Stimulated activated CD8-positive, alpha-beta memory T cell treated with anti-CD3 and anti-CD28 coated beads, Interleukin-4, amount 100 ng/mL, for 24 hours (primary cell): ENCODE data around the gene PLXNB2.

ENCODE experiments used
- DNase-seq: peaks from one replicate; pipeline ENCODE4 v3.0.0-alpha.2; 2020; ENCODE audit warnings: low read depth

PLXNB2 gene

GRCh38 chr22:50297510-50298265 lies 9.8 kb downstream of the PLXNB2 start:
- no peak for DNase-seq

GRCh38 chr22:50296658-50297490 lies 10.6 kb downstream of the PLXNB2 start:
- DNase-seq: no peak

GRCh38 chr22:50294319-50294656 lies 13.2 kb downstream of the PLXNB2 start:
- DNase-seq: no peak

GRCh38 chr22:50293441-50294318 lies 13.8 kb downstream of the PLXNB2 start:
- no peak for DNase-seq

GRCh38 chr22:50292643-50293440 lies 14.6 kb downstream of the PLXNB2 start:
- DNase-seq: no peak

- no peak for DNase-seq
These were observed 17.4 kb downstream of the PLXNB2 start for GRCh38 chr22:50289942-50290630.

- DNase-seq: no peak
These were observed 18.1 kb downstream of the PLXNB2 start for GRCh38 chr22:50289151-50289941.

- no peak for DNase-seq
These were observed 19.7 kb downstream of the PLXNB2 start for GRCh38 chr22:50287731-50288130.

- DNase-seq: no peak
These were observed 20.6 kb downstream of the PLXNB2 start for GRCh38 chr22:50286701-50287318.

GRCh38 chr22:50286275-50286674 lies 21.2 kb downstream of the PLXNB2 start:
- no peak for DNase-seq

GRCh38 chr22:50285568-50286229 lies 21.7 kb downstream of the PLXNB2 start:
- DNase-seq: no peak

- DNase-seq: no peak
These were observed 23.0 kb downstream of the PLXNB2 start for GRCh38 chr22:50284479-50284878.

GRCh38 chr22:50283821-50284220 lies 23.6 kb downstream of the PLXNB2 start:
- no peak for DNase-seq

GRCh38 chr22:50282361-50283155 lies 24.9 kb downstream of the PLXNB2 start:
- no peak for DNase-seq

- no peak for DNase-seq
These were observed 25.5 kb downstream of the PLXNB2 start for GRCh38 chr22:50281957-50282356.

GRCh38 chr22:50281384-50281760 lies 26.1 kb downstream of the PLXNB2 start:
- DNase-seq: no peak

GRCh38 chr22:50280708-50281383 lies 26.6 kb downstream of the PLXNB2 start:
- DNase-seq: no peak
